SH-SY5Y (cell line): ENCODE data around the gene LRRC15.

Source experiments
- GATA2 ChIP-seq: IDR thresholded peaks from 2 replicates; pipeline ENCODE4 v1.6.1; 2011; ENCODE audit warnings: mild to moderate bottlenecking, low read depth, low read length
- GATA3 ChIP-seq: IDR thresholded peaks from 2 replicates; pipeline ENCODE4 v1.6.1; 2011; ENCODE audit warnings: low read depth, mild to moderate bottlenecking, low read length, moderate library complexity

- TF ChIP-seq GATA3, result no peak
- TF ChIP-seq GATA2, result no peak
Observed at GRCh38 chr3:194336601-194337355, 32.8 kb downstream of the LRRC15 start.
